ENCODE data around the gene MYH9. TPM values are rescaled to one million over a fixed set of nuclear protein-coding genes. Genes with fewer than 3 reads are reported as not detected.

MYH9 gene
- total and polyA plus RNA-seq, 11 donors: 109 to 482 (median 238) TPM

DNA sequence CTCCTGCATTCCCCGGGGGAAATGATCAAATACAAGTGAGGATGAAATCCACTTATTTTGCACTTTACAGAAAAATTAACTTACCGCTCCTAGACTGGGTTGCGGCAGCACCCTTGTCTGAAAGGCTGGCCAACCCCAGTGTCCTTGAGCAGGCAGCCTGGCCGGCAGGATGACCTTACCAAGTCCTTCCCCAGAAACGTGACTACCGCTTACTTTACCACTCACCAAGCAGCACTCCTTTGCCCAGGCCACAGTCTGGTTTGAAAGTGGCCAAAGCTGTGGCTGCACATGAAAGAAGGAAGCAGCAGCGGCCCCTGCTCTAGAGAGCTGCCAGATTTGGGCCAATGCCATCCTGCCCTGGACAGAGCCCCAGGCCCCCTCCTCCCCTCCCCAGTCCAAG is 20.3 kb downstream of the MYH9 start:
- Histone ChIP-seq H3K9me3 (no peaks in the 10 kb centered on the region), H3K27ac (peak overlapping the region; percentile 50 to 99 (median 88)), H3K27me3 (no peaks in the 10 kb centered on the region), H3K4me3 (peak overlapping the region in 9 of 12 donors; percentile 2 to 37 (median 15)), H3K36me3 (peaks cover 0 to 41% (median 10%) of the 10 kb centered on the region in 9 donors), H3K4me1 (peaks cover 36 to 100% (median 100%) of the 10 kb centered on the region in 12 donors)
- ATAC-seq: peak in 3 of 4 donors; percentile 9 to 17 (median 12)
- DNase-seq: peak in 2 of 5 donors; percentile 47 to 65
- TF ChIP-seq, protein P1, sequence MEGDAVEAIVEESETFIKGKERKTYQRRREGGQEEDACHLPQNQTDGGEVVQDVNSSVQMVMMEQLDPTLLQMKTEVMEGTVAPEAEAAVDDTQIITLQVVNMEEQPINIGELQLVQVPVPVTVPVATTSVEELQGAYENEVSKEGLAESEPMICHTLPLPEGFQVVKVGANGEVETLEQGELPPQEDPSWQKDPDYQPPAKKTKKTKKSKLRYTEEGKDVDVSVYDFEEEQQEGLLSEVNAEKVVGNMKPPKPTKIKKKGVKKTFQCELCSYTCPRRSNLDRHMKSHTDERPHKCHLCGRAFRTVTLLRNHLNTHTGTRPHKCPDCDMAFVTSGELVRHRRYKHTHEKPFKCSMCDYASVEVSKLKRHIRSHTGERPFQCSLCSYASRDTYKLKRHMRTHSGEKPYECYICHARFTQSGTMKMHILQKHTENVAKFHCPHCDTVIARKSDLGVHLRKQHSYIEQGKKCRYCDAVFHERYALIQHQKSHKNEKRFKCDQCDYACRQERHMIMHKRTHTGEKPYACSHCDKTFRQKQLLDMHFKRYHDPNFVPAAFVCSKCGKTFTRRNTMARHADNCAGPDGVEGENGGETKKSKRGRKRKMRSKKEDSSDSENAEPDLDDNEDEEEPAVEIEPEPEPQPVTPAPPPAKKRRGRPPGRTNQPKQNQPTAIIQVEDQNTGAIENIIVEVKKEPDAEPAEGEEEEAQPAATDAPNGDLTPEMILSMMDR (IDR thresholded peaks at IDR 0.05): no peak
- TF ChIP-seq POLR2A (IDR thresholded peaks at IDR 0.05): no peak
- 11 to 25% (median 20%) methylated on average over 7 of the region's 7 CpGs for WGBS, 4 donors
- intact Hi-C loops (cut with DNase I): loop anchor here in 8 of 10 donors (5.0 kb wide), 3 partner anchors 35 to 100 kb away; no protein-coding TSS in a partner anchor

DNA sequence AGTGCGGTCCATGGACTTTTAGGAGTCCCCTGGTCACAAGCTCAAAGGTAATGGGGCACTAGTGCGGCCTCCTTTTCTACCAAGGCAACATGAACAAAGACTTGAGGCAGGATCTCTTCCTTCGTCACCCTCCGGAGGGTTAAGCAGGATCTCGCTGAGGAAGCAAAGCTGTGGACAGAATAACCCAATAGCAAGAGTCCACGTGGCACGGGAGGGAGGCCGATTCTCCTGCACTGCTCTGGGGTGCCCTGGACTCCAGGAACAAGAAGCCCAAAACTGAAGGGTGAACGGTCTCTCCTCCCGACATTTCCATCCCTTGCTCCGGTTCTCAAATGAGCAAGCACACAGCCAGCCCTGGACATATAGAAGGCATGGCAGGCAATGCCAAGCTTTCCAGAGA is 20.7 kb downstream of the MYH9 start:
- H3K27ac ChIP-seq: peak overlapping the region; percentile 50 to 99 (median 88)
- H3K36me3 ChIP-seq: peaks cover 0 to 45% (median 10%) of the 10 kb centered on the region in 9 donors
- no peak for ATAC-seq
- intact Hi-C loops (cut with DNase I): loop anchor here in 8 of 10 donors (5.0 kb wide), 3 partner anchors 35 to 100 kb away; no protein-coding TSS in a partner anchor
- H3K27me3 ChIP-seq: no peaks in the 10 kb centered on the region
- H3K9me3 ChIP-seq: no peaks in the 10 kb centered on the region
- H3K4me1 ChIP-seq: peaks cover 37 to 100% (median 100%) of the 10 kb centered on the region in 12 donors
- DNase-seq: peak in 1 of 5 donors; percentile 19
- no peak for TF ChIP-seq POLR2A (IDR thresholded peaks at IDR 0.05)
- TF ChIP-seq, protein P1 (IDR thresholded peaks at IDR 0.05): no peak
- 23 to 38% (median 29%) methylated on average over 11 of the region's 11 CpGs for WGBS, 4 donors
- H3K4me3 ChIP-seq: peak overlapping the region in 9 of 12 donors; percentile 2 to 37 (median 15)

GRCh38 chr22:36366291-36366708 is 21.5 kb downstream of the MYH9 start:
- TF ChIP-seq POLR2A (IDR thresholded peaks at IDR 0.05): no peak
- TF ChIP-seq, protein P1 (IDR thresholded peaks at IDR 0.05): no peak
- H3K9me3 ChIP-seq: no peaks in the 10 kb centered on the region
- peak overlapping the region in 4 of 12 donors; percentile 3 to 37 (median 18) for H3K4me3 ChIP-seq
- peaks cover 0 to 49% (median 10%) of the 10 kb centered on the region in 9 donors for H3K36me3 ChIP-seq
- peaks cover 40 to 100% (median 100%) of the 10 kb centered on the region in 12 donors for H3K4me1 ChIP-seq
- ATAC-seq: peak in 1 of 4 donors; percentile 16
- 26 to 33% (median 28%) methylated on average over 10 of the region's 10 CpGs for WGBS, 4 donors
- intact Hi-C loops (cut with DNase I): loop anchor here in 8 of 10 donors (5.0 kb wide), 3 partner anchors 34 to 101 kb away; no protein-coding TSS in a partner anchor
- no peaks in the 10 kb centered on the region for H3K27me3 ChIP-seq
- DNase-seq: no peak
- H3K27ac ChIP-seq: peak overlapping the region; percentile 43 to 99 (median 88)

DNA sequence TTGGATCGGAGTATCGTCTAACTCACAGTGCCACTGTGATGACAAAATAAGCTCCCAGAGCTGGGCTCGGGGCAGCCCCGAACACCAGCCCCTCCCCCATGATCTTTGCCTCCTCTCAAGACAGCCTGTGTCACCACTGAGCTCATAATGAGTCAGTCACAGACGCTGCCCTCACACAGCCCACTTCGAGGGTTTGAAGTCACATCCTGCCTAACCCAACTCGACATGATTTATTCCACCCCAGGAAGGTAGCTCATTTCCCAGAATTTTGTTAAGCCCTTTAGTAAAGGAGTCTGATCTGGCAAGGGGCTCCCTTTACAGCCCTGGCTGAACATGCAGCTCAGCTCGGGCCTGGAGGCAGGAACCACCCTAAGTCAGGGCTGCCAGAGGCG is 22.8 kb downstream of the MYH9 start:
- Histone ChIP-seq H3K27me3 (no peaks in the 10 kb centered on the region), H3K36me3 (peaks cover 0 to 49% (median 10%) of the 10 kb centered on the region in 9 donors), H3K27ac (peak overlapping the region; percentile 43 to 99 (median 88)), H3K4me3 (no peak overlapping the region), H3K9me3 (no peaks in the 10 kb centered on the region), H3K4me1 (peaks cover 39 to 100% (median 99%) of the 10 kb centered on the region in 12 donors)
- peak in 2 of 5 donors; percentile 71 to 88 for DNase-seq
- intact Hi-C loops (cut with DNase I): loop anchor here in 8 of 10 donors (5.0 kb wide), 3 partner anchors 33 to 102 kb away; no protein-coding TSS in a partner anchor
- ATAC-seq: peak in 3 of 4 donors; percentile 68 to 69 (median 69)
- no peak for TF ChIP-seq POLR2A (IDR thresholded peaks at IDR 0.05)
- TF ChIP-seq, protein P1 (IDR thresholded peaks at IDR 0.05): no peak
- 13 to 16% (median 15%) methylated on average over 5 to 9 of the region's 9 CpGs for WGBS, 4 donors

All from heart left ventricle (tissue), 16 donors.